Fibroblast of villous mesenchyme (primary cell): Measurements from ENCODE around the gene DNAJC27. TPM values are rescaled to one million over a fixed set of nuclear protein-coding genes. Genes with fewer than 3 reads are reported as not detected.

Source experiments
- DNase-seq: peaks from one replicate; pipeline ENCODE4 v3.0.0-alpha.2; 2010; ENCODE audit warnings: low read depth
- H3K4me3 ChIP-seq: 2 replicates; pipeline ENCODE4 v1.5.1; 2011; ENCODE audit warnings: low read depth, mild to moderate bottlenecking, low read length
- CTCF ChIP-seq: IDR thresholded peaks from 2 replicates; pipeline ENCODE4 v1.5.1; 2012; ENCODE audit warnings: low read depth, mild to moderate bottlenecking, low read length; ENCODE audit not compliant: insufficient read depth
- total RNA-seq: library from RNA; depleted of rRNA; stranded (reverse); fragments of >200 nt; gene quantifications from 2 replicates; pipeline ENCODE4 v1.2.3, GENCODE V29; 2012

Gene DNAJC27
- total RNA-seq, 1 donor = 5.2 TPM

GRCh38 chr2:24957221-24957620 lies 14.5 kb downstream of the DNAJC27 start:
- no peak overlapping the region for H3K4me3 ChIP-seq
- DNase-seq = no peak
- no peak for TF ChIP-seq CTCF

- DNase-seq = no peak
- no peak for TF ChIP-seq CTCF
- no peak overlapping the region for H3K4me3 ChIP-seq
Measured at GRCh38 chr2:24955921-24956320, 15.8 kb downstream of the DNAJC27 start.

GRCh38 chr2:24955232-24955631 lies 16.5 kb downstream of the DNAJC27 start:
- DNase-seq = no peak
- H3K4me3 ChIP-seq = no peak overlapping the region
- no peak for TF ChIP-seq CTCF

- DNase-seq = no peak
- TF ChIP-seq CTCF = no peak
Measured at GRCh38 chr2:24950102-24950501, 21.7 kb downstream of the DNAJC27 start.

GRCh38 chr2:24948506-24948905 lies 23.2 kb downstream of the DNAJC27 start:
- H3K4me3 ChIP-seq = no peak overlapping the region
- no peak for DNase-seq

More at GRCh38 chr2:24950102-24950501, 21.7 kb downstream of the DNAJC27 start:
- H3K4me3 ChIP-seq = no peak overlapping the region

GRCh38 chr2:24947561-24948157 lies 24.1 kb downstream of the DNAJC27 start:
- DNase-seq = no peak
- no peak for TF ChIP-seq CTCF
- H3K4me3 ChIP-seq = no peak overlapping the region

More at GRCh38 chr2:24948506-24948905, 23.2 kb downstream of the DNAJC27 start:
- TF ChIP-seq CTCF = no peak

- no peak for DNase-seq
- TF ChIP-seq CTCF = no peak
- H3K4me3 ChIP-seq = no peak overlapping the region
Measured at GRCh38 chr2:24945907-24946306, 25.8 kb downstream of the DNAJC27 start.
